ENCODE results near the gene OAF.
"Not testable (repeated sequence)": the region's sequence is repeated elsewhere in the genome, so short reads cannot be mapped to it uniquely, and the experiment has no call there.

The OAF gene

DNA sequence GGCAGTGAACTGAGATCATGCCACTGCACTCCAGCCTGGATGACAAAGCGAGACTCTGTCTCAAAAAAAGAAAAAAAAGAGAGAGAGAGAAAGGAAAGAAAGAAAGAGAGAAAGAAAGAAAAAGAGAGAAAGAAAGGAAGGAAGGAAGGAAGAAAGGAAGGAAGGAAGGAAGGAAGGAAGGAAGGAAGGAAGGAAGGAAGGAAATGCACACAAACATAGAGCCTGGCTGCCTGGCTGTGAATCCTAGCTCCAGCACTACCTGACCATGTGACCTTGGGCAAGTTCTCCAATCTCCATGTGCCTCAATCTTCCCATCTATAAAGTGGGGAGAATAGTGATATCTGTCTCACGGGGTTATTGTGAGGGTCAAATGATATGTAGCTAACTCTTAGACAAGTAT lies 63.1 kb downstream of the OAF start:
- not testable (repeated sequence) for DNase-seq

DNA sequence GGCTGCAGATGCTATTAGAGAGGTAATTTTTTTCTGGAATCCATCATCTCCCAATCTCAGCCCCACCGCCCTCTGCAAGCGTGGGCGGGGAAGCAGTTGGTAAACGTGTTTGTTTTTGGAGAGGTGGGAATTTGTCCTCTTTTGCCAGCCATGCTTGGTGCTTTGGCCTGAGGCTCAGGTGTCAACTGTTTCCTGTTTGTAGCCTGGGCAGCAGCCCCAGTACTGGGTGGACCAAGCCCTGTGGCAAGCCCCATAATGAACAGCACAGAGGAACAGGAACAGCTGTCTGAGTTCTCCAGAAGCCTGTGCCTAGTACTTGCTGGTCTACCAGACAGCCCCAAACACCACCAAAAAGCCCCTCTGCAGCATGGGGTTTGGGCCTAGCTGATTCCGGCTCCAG lies 68.7 kb downstream of the OAF start:
- DNase-seq: no peak

Measured in NCI-H2227 treated with DMSO at 0.1 percent for 48 hours (cell line).